Neural progenitor cell (in vitro differentiated cells): ENCODE measurements around the gene PRDX5. TPM values are rescaled to one million over a fixed set of nuclear protein-coding genes. Genes with fewer than 3 reads are reported as not detected.
A peak's percentile ranks its signal among the peaks of the same experiment; 100 is the strongest.

ENCODE experiments used
- DNase-seq: peaks from one replicate; pipeline ENCODE4 v3.0.0-alpha.2; 2016; ENCODE audit warnings: low spot score
- H2AFZ ChIP-seq: fragments of 200-600 bp; sonication (generic); replicated peaks from 2 replicates; pipeline ENCODE4 v1.6.1; 2016; ENCODE audit warnings: antibody characterized with exemption
- H3F3A ChIP-seq: fragments of 200-600 bp; sonication (generic); 2 replicates; pipeline ENCODE4 v1.6.1; 2016; ENCODE audit warnings: antibody characterized with exemption, low read depth
- H3K27ac ChIP-seq: fragments of 200-600 bp; sonication (generic); 2 replicates; pipeline ENCODE4 v1.5.1; 2016; ENCODE audit warnings: mild to moderate bottlenecking
- H3K27me3 ChIP-seq: fragments of 200-600 bp; sonication (generic); 2 replicates; pipeline ENCODE4 v1.6.1; 2016; ENCODE audit warnings: mild to moderate bottlenecking, moderate library complexity
- H3K36me3 ChIP-seq: fragments of 200-600 bp; sonication (generic); 2 replicates; pipeline ENCODE4 v1.5.1; 2016
- H3K4me1 ChIP-seq: fragments of 200-600 bp; sonication (generic); 2 replicates; pipeline ENCODE4 v1.6.1; 2016; ENCODE audit warnings: mixed run types
- H3K4me2 ChIP-seq: fragments of 200-600 bp; sonication (generic); 2 replicates; pipeline ENCODE4 v1.6.1; 2016
- H3K4me3 ChIP-seq: fragments of 200-600 bp; sonication (generic); 2 replicates; pipeline ENCODE4 v1.5.1; 2016
- H3K79me2 ChIP-seq: fragments of 200-600 bp; sonication (generic); 2 replicates; pipeline ENCODE4 v1.6.1; 2016; ENCODE audit warnings: low read depth
- H3K9ac ChIP-seq: fragments of 200-600 bp; sonication (generic); 2 replicates; pipeline ENCODE4 v1.6.1; 2016
- H3K9me3 ChIP-seq: fragments of 200-600 bp; sonication (generic); 2 replicates; pipeline ENCODE4 v1.5.1; 2016; ENCODE audit warnings: low read depth
- H4K20me1 ChIP-seq: fragments of 200-600 bp; sonication (generic); 2 replicates; pipeline ENCODE4 v1.6.1; 2016; ENCODE audit warnings: low read depth
- H3K27ac Mint-ChIP-seq: 3 replicates; pipeline ENCODE4 v1.8.0; 2021; ENCODE audit warnings: mixed read lengths
- H3K27me3 Mint-ChIP-seq: 2 replicates; pipeline ENCODE4 v1.8.0; 2022; ENCODE audit warnings: low read depth, mild to moderate bottlenecking, inconsistent platforms, moderate library complexity, mixed read lengths; ENCODE audit not compliant: insufficient read depth
- H3K36me3 Mint-ChIP-seq: 3 replicates; pipeline ENCODE4 v1.8.0; 2021; ENCODE audit warnings: mixed read lengths
- H3K4me1 Mint-ChIP-seq: 3 replicates; pipeline ENCODE4 v1.8.0; 2021; ENCODE audit warnings: mixed read lengths
- H3K4me3 Mint-ChIP-seq: 3 replicates; pipeline ENCODE4 v1.8.0; 2021; ENCODE audit warnings: mild to moderate bottlenecking, moderate library complexity, mixed read lengths
- H3K9me3 Mint-ChIP-seq: 3 replicates; pipeline ENCODE4 v1.8.0; 2020; ENCODE audit warnings: mixed read lengths
- CTCF ChIP-seq: fragments of 200-600 bp; sonication (generic); IDR thresholded peaks from 2 replicates; pipeline ENCODE4 v1.5.1; 2017; ENCODE audit warnings: antibody characterized with exemption, mild to moderate bottlenecking
- EZH2 ChIP-seq: fragments of 200-600 bp; sonication (generic); IDR thresholded peaks from 2 replicates; pipeline ENCODE4 v1.6.1; 2017; ENCODE audit warnings: antibody characterized with exemption, mild to moderate bottlenecking, moderate library complexity
- EZH2phosphoT487 ChIP-seq: fragments of 200-600 bp; sonication (generic); IDR thresholded peaks from 2 replicates; pipeline ENCODE4 v1.6.1; 2017; ENCODE audit warnings: antibody characterized with exemption
- total RNA-seq: library from RNA; depleted of rRNA; stranded (reverse); fragments of >200 nt; gene quantifications from 2 replicates; pipeline ENCODE4 v1.2.3, GENCODE V29; 2015; ENCODE audit warnings: low replicate concordance

PRDX5 gene
- total RNA-seq, 1 donor from 2014 or later = 111 TPM

GRCh38 chr11:64340671-64341335 lies 22.9 kb downstream of the PRDX5 start:
- Mint-ChIP-seq H3K27me3 (peaks cover 27% of the 10 kb centered on the region), H3K4me3 (peak overlapping the region; percentile 64), H3K36me3 (no peaks in the 10 kb centered on the region), H3K9me3 (no peaks in the 10 kb centered on the region), H3K27ac (peak overlapping the region; percentile 46), H3K4me1 (peaks cover 12% of the 10 kb centered on the region)
- no peaks in the 10 kb centered on the region for H4K20me1 ChIP-seq
- H3K27ac ChIP-seq = no peak overlapping the region
- TF ChIP-seq CTCF (peak; percentile 44), EZH2phosphoT487 (no peak), EZH2 (no peak)
- H3F3A ChIP-seq = peaks cover 17% of the 10 kb centered on the region
- H3K4me3 ChIP-seq = peak overlapping the region; percentile 49
- no peak overlapping the region for H3K9ac ChIP-seq
- no peaks in the 10 kb centered on the region for H3K9me3 ChIP-seq
- peak overlapping the region; percentile 63 for H3K4me2 ChIP-seq
- H3K4me1 ChIP-seq = peaks cover 17% of the 10 kb centered on the region
- peak; percentile 83 for DNase-seq
- H3K79me2 ChIP-seq = no peaks in the 10 kb centered on the region
- H3K27me3 ChIP-seq = peaks cover 31% of the 10 kb centered on the region
- no peaks in the 10 kb centered on the region for H3K36me3 ChIP-seq
- H2AFZ ChIP-seq = peak overlapping the region; percentile 90

DNA sequence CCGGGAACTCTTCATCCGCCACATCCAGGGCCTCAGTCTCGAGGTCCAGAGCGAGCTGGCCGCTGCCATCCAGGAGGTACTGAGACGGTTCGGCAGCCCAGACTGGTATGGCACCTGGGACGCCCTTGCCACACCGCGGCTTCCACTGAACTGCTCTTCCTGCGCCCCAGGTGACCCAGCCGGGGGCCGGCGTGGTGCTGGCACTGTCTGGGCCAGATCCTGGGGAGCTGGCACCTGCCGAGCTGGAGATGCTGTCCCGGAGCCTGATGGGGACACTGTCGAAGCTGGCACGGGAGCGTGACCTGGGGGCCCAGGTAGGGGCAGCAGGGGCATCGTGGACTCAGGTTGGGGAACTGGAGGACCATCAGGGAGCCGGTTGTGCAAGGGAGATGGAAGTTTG lies 23.5 kb downstream of the PRDX5 start:
- Histone ChIP-seq H3K9me3 (no peaks in the 10 kb centered on the region), H3K27me3 (peaks cover 31% of the 10 kb centered on the region), H3K36me3 (no peaks in the 10 kb centered on the region), H3K4me3 (peak overlapping the region; percentile 49), H3K27ac (no peak overlapping the region), H3F3A (peaks cover 17% of the 10 kb centered on the region), H2AFZ (no peak overlapping the region), H4K20me1 (no peaks in the 10 kb centered on the region), H3K4me1 (peaks cover 17% of the 10 kb centered on the region), H3K9ac (no peak overlapping the region), H3K79me2 (no peaks in the 10 kb centered on the region), H3K4me2 (peak overlapping the region; percentile 63)
- no peak for DNase-seq
- Mint-ChIP-seq H3K4me3 (peak overlapping the region; percentile 64), H3K9me3 (no peaks in the 10 kb centered on the region), H3K27ac (no peak overlapping the region), H3K4me1 (peaks cover 15% of the 10 kb centered on the region), H3K27me3 (peaks cover 27% of the 10 kb centered on the region), H3K36me3 (no peaks in the 10 kb centered on the region)
- TF ChIP-seq EZH2 (no peak), CTCF (no peak), EZH2phosphoT487 (no peak)

DNA sequence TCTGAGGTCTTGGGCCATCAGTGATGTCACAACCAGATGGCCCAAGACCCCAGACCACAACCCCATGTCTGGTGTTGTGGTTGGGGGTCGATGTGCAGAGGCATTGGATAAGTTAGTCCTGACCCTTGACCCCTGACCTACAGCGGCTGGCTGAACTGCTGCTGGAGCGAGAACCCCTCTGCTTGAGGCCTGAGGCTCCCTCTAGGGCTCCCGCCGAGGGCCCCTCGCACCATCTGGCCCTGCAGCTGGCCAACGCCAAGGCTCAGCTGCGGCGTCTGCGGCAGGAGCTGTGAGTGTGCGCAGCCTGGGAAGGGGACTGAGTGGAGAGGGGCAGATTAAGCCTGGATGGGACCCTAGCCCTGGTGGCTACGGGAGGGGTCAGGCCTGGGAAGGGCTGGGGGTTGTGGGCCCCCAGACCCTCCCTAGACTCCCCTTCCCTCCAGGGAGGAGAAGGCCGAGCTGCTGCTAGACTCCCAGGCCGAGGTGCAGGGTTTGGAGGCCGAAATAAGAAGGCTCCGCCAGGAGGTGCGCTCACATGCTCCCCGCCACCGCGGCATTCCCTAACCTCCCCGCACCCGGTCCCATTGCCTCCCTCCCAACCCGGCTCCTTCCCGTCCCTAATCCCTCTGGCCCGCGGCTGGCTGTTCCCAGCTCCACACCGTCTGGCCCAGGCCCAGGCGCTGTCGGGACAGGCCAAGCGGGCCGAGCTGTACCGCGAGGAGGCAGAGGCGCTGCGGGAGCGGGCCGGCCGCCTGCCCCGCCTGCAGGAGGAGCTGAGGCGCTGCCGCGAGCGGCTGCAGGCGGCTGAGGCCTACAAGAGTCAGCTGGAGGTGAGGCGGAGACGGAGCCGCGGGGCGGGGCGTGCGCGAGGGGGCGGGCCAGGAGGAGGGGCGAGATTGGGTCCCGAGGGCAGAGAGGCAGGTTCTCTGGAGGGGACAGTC lies 24.2 kb downstream of the PRDX5 start:
- no peaks in the 10 kb centered on the region for H3K36me3 Mint-ChIP-seq

More for the DNA sequence above, 24.2 kb downstream of the PRDX5 start:
- H3F3A ChIP-seq = peaks cover 17% of the 10 kb centered on the region
- DNase-seq = peak; percentile 93
- H3K4me2 ChIP-seq = peak overlapping the region; percentile 55
- H2AFZ ChIP-seq = peak overlapping the region; percentile 32
- no peaks in the 10 kb centered on the region for H3K9me3 Mint-ChIP-seq
- peak overlapping the region; percentile 37 for H3K4me3 ChIP-seq
- TF ChIP-seq EZH2 (no peak), EZH2phosphoT487 (no peak), CTCF (peak; percentile 52)
- peaks cover 16% of the 10 kb centered on the region for H3K4me1 Mint-ChIP-seq
- H3K27ac ChIP-seq = no peak overlapping the region
- H3K27ac Mint-ChIP-seq = no peak overlapping the region
- no peaks in the 10 kb centered on the region for H4K20me1 ChIP-seq
- H3K9me3 ChIP-seq = no peaks in the 10 kb centered on the region
- H3K27me3 Mint-ChIP-seq = peaks cover 27% of the 10 kb centered on the region
- H3K27me3 ChIP-seq = peaks cover 31% of the 10 kb centered on the region
- H3K79me2 ChIP-seq = no peaks in the 10 kb centered on the region
- H3K9ac ChIP-seq = no peak overlapping the region
- H3K36me3 ChIP-seq = no peaks in the 10 kb centered on the region
- peaks cover 17% of the 10 kb centered on the region for H3K4me1 ChIP-seq
- H3K4me3 Mint-ChIP-seq = peak overlapping the region; percentile 64
